Fibroblast of pulmonary artery (primary cell): Measurements from ENCODE around the gene SLC35F3.
"Not testable (repeated sequence)": the region's sequence is repeated elsewhere in the genome, so short reads cannot be mapped to it uniquely, and the experiment has no call there.

Source experiments
- DNase-seq: peaks from one replicate; pipeline ENCODE4 v3.0.0-alpha.2; 2010; ENCODE audit warnings: low read depth
- H3K4me3 ChIP-seq: replicated peaks from 2 replicates; pipeline ENCODE4 v1.5.1; 2011; ENCODE audit warnings: low read depth, mild to moderate bottlenecking, control low read depth, low read length, moderate library complexity
- CTCF ChIP-seq: IDR thresholded peaks from 2 replicates; pipeline ENCODE4 v1.5.1; 2011; ENCODE audit warnings: mild to moderate bottlenecking, control low read depth, low read length, inconsistent platforms; ENCODE audit errors: missing control alignments

SLC35F3 gene

GRCh38 chr1:233885196-233885920 is 19.1 kb upstream of the SLC35F3 start:
- DNase-seq, result no peak
- TF ChIP-seq CTCF, result no peak
- H3K4me3 ChIP-seq, result no peak overlapping the region

- DNase-seq, H3K4me3 ChIP-seq: not testable (repeated sequence)
Measured at GRCh38 chr1:233891151-233891550, 13.3 kb upstream of the SLC35F3 start.

- no peak overlapping the region for H3K4me3 ChIP-seq
- TF ChIP-seq CTCF, result no peak
- DNase-seq, result no peak
Measured at GRCh38 chr1:233897325-233898162, 6.9 kb upstream of the SLC35F3 start.

- DNase-seq, result no peak
- no peak overlapping the region for H3K4me3 ChIP-seq
- no peak for TF ChIP-seq CTCF
Measured at GRCh38 chr1:233901495-233901894, 3.0 kb upstream of the SLC35F3 start.

- no peak overlapping the region for H3K4me3 ChIP-seq
- no peak for DNase-seq
- no peak for TF ChIP-seq CTCF
Measured at GRCh38 chr1:233905416-233906051, 1.1 kb downstream of the SLC35F3 start.

- TF ChIP-seq CTCF, result no peak
- no peak for DNase-seq
- no peak overlapping the region for H3K4me3 ChIP-seq
Measured at GRCh38 chr1:233907151-233907550, 2.7 kb downstream of the SLC35F3 start.

- DNase-seq, result no peak
- TF ChIP-seq CTCF, result no peak
- H3K4me3 ChIP-seq, result no peak overlapping the region
Measured at GRCh38 chr1:233908092-233908491, 3.6 kb downstream of the SLC35F3 start.
